ENCODE data around the gene FYCO1.

- TF ChIP-seq CTCF (conservative IDR thresholded peaks at IDR 0.05; ENCODE audit: low read length) (no peak), EZH2phosphoT487 (IDR thresholded peaks at IDR 0.05; ENCODE audit: borderline replicate concordance, low read depth, low read length) (no peak)
Observed at GRCh38 chr3:45954306-45954705, 41.3 kb downstream of the FYCO1 start.

Data from OCI-LY7 (cell line).